Neural progenitor cell (in vitro differentiated cells): ENCODE results near the gene EFL1. TPM values are rescaled to one million over a fixed set of nuclear protein-coding genes. Genes with fewer than 3 reads are reported as not detected.

Experiments used
- DNase-seq: peaks from one replicate; pipeline ENCODE4 v3.0.0-alpha.2; 2016; ENCODE audit warnings: low spot score
- H2AFZ ChIP-seq: fragments of 200-600 bp; sonication (generic); replicated peaks from 2 replicates; pipeline ENCODE4 v1.6.1; 2016; ENCODE audit warnings: antibody characterized with exemption
- H3F3A ChIP-seq: fragments of 200-600 bp; sonication (generic); 2 replicates; pipeline ENCODE4 v1.6.1; 2016; ENCODE audit warnings: antibody characterized with exemption, low read depth
- H3K27ac ChIP-seq: fragments of 200-600 bp; sonication (generic); 2 replicates; pipeline ENCODE4 v1.5.1; 2016; ENCODE audit warnings: mild to moderate bottlenecking
- H3K27me3 ChIP-seq: fragments of 200-600 bp; sonication (generic); 2 replicates; pipeline ENCODE4 v1.6.1; 2016; ENCODE audit warnings: mild to moderate bottlenecking, moderate library complexity
- H3K36me3 ChIP-seq: fragments of 200-600 bp; sonication (generic); 2 replicates; pipeline ENCODE4 v1.5.1; 2016
- H3K4me1 ChIP-seq: fragments of 200-600 bp; sonication (generic); 2 replicates; pipeline ENCODE4 v1.6.1; 2016; ENCODE audit warnings: mixed run types
- H3K4me2 ChIP-seq: fragments of 200-600 bp; sonication (generic); 2 replicates; pipeline ENCODE4 v1.6.1; 2016
- H3K4me3 ChIP-seq: fragments of 200-600 bp; sonication (generic); 2 replicates; pipeline ENCODE4 v1.5.1; 2016
- H3K79me2 ChIP-seq: fragments of 200-600 bp; sonication (generic); 2 replicates; pipeline ENCODE4 v1.6.1; 2016; ENCODE audit warnings: low read depth
- H3K9ac ChIP-seq: fragments of 200-600 bp; sonication (generic); 2 replicates; pipeline ENCODE4 v1.6.1; 2016
- H3K9me3 ChIP-seq: fragments of 200-600 bp; sonication (generic); 2 replicates; pipeline ENCODE4 v1.5.1; 2016; ENCODE audit warnings: low read depth
- H4K20me1 ChIP-seq: fragments of 200-600 bp; sonication (generic); 2 replicates; pipeline ENCODE4 v1.6.1; 2016; ENCODE audit warnings: low read depth
- H3K27ac Mint-ChIP-seq: 3 replicates; pipeline ENCODE4 v1.8.0; 2021; ENCODE audit warnings: mixed read lengths
- H3K27me3 Mint-ChIP-seq: 2 replicates; pipeline ENCODE4 v1.8.0; 2022; ENCODE audit warnings: low read depth, mild to moderate bottlenecking, inconsistent platforms, moderate library complexity, mixed read lengths; ENCODE audit not compliant: insufficient read depth
- H3K36me3 Mint-ChIP-seq: 3 replicates; pipeline ENCODE4 v1.8.0; 2021; ENCODE audit warnings: mixed read lengths
- H3K4me1 Mint-ChIP-seq: 3 replicates; pipeline ENCODE4 v1.8.0; 2021; ENCODE audit warnings: mixed read lengths
- H3K4me3 Mint-ChIP-seq: 3 replicates; pipeline ENCODE4 v1.8.0; 2021; ENCODE audit warnings: mild to moderate bottlenecking, moderate library complexity, mixed read lengths
- H3K9me3 Mint-ChIP-seq: 3 replicates; pipeline ENCODE4 v1.8.0; 2020; ENCODE audit warnings: mixed read lengths
- CTCF ChIP-seq: fragments of 200-600 bp; sonication (generic); IDR thresholded peaks from 2 replicates; pipeline ENCODE4 v1.5.1; 2017; ENCODE audit warnings: antibody characterized with exemption, mild to moderate bottlenecking
- EZH2 ChIP-seq: fragments of 200-600 bp; sonication (generic); IDR thresholded peaks from 2 replicates; pipeline ENCODE4 v1.6.1; 2017; ENCODE audit warnings: antibody characterized with exemption, mild to moderate bottlenecking, moderate library complexity
- EZH2phosphoT487 ChIP-seq: fragments of 200-600 bp; sonication (generic); IDR thresholded peaks from 2 replicates; pipeline ENCODE4 v1.6.1; 2017; ENCODE audit warnings: antibody characterized with exemption
- total RNA-seq: library from RNA; depleted of rRNA; stranded (reverse); fragments of >200 nt; gene quantifications from 2 replicates; pipeline ENCODE4 v1.2.3, GENCODE V29; 2015; ENCODE audit warnings: low replicate concordance

EFL1 gene
- total RNA-seq, 1 donor from 2014 or later, result 42.4 TPM

GRCh38 chr15:82184355-82184754, 78.2 kb downstream of the EFL1 start:
- no peak for DNase-seq
- no peaks in the 10 kb centered on the region for H3K27me3 Mint-ChIP-seq

GRCh38 chr15:82183121-82184031, 79.2 kb downstream of the EFL1 start:
- no peaks in the 10 kb centered on the region for H3K9me3 Mint-ChIP-seq
- Histone ChIP-seq H3K9me3 (no peaks in the 10 kb centered on the region), H2AFZ (no peak overlapping the region), H3K36me3 (peaks cover 3% of the 10 kb centered on the region), H3K4me2 (no peak overlapping the region), H3K27ac (no peak overlapping the region), H3F3A (peaks cover 4% of the 10 kb centered on the region), H3K4me3 (no peak overlapping the region), H3K27me3 (no peaks in the 10 kb centered on the region), H4K20me1 (no peaks in the 10 kb centered on the region), H3K79me2 (no peaks in the 10 kb centered on the region), H3K9ac (no peak overlapping the region), H3K4me1 (peaks cover 8% of the 10 kb centered on the region)
- no peaks in the 10 kb centered on the region for H3K4me1 Mint-ChIP-seq
- no peak overlapping the region for H3K4me3 Mint-ChIP-seq
- H3K36me3 Mint-ChIP-seq, result no peaks in the 10 kb centered on the region
- H3K27me3 Mint-ChIP-seq, result no peaks in the 10 kb centered on the region
- H3K27ac Mint-ChIP-seq, result no peak overlapping the region
- no peak for DNase-seq
- TF ChIP-seq EZH2phosphoT487 (no peak), EZH2 (no peak), CTCF (no peak)

More at GRCh38 chr15:82184355-82184754, 78.2 kb downstream of the EFL1 start:
- Mint-ChIP-seq H3K4me3 (no peak overlapping the region), H3K36me3 (no peaks in the 10 kb centered on the region), H3K4me1 (no peaks in the 10 kb centered on the region), H3K9me3 (no peaks in the 10 kb centered on the region), H3K27ac (no peak overlapping the region)
- no peak overlapping the region for H3K9ac ChIP-seq
- H3K9me3 ChIP-seq, result no peaks in the 10 kb centered on the region
- H3K4me3 ChIP-seq, result no peak overlapping the region
- TF ChIP-seq EZH2, result no peak
- TF ChIP-seq EZH2phosphoT487, result no peak
- no peak for TF ChIP-seq CTCF
- H3K27ac ChIP-seq, result no peak overlapping the region
- H4K20me1 ChIP-seq, result no peaks in the 10 kb centered on the region
- H3K36me3 ChIP-seq, result peaks cover 3% of the 10 kb centered on the region
- peaks cover 8% of the 10 kb centered on the region for H3K4me1 ChIP-seq
- no peaks in the 10 kb centered on the region for H3K79me2 ChIP-seq
- peaks cover 4% of the 10 kb centered on the region for H3F3A ChIP-seq
- no peak overlapping the region for H2AFZ ChIP-seq
- no peaks in the 10 kb centered on the region for H3K27me3 ChIP-seq
- no peak overlapping the region for H3K4me2 ChIP-seq

GRCh38 chr15:82181371-82181770, 81.2 kb downstream of the EFL1 start:
- no peak overlapping the region for H3K4me3 ChIP-seq
- TF ChIP-seq EZH2phosphoT487, result no peak
- Mint-ChIP-seq H3K4me1 (no peaks in the 10 kb centered on the region), H3K27ac (no peak overlapping the region), H3K27me3 (no peaks in the 10 kb centered on the region), H3K36me3 (no peaks in the 10 kb centered on the region), H3K9me3 (no peaks in the 10 kb centered on the region), H3K4me3 (no peak overlapping the region)
- no peak overlapping the region for H3K27ac ChIP-seq
- H3K9me3 ChIP-seq, result no peaks in the 10 kb centered on the region
- no peak for DNase-seq
- no peaks in the 10 kb centered on the region for H3F3A ChIP-seq
- H3K9ac ChIP-seq, result no peak overlapping the region
- H3K4me1 ChIP-seq, result peaks cover 8% of the 10 kb centered on the region
- no peaks in the 10 kb centered on the region for H3K27me3 ChIP-seq
- no peaks in the 10 kb centered on the region for H3K79me2 ChIP-seq
- no peak overlapping the region for H3K4me2 ChIP-seq
- H4K20me1 ChIP-seq, result no peaks in the 10 kb centered on the region
- H2AFZ ChIP-seq, result no peak overlapping the region
- peaks cover 3% of the 10 kb centered on the region for H3K36me3 ChIP-seq

GRCh38 chr15:82178061-82178460, 84.5 kb downstream of the EFL1 start:
- Histone ChIP-seq H3K36me3 (no peaks in the 10 kb centered on the region), H3K4me2 (no peak overlapping the region), H3F3A (no peaks in the 10 kb centered on the region), H3K4me1 (no peaks in the 10 kb centered on the region), H3K9ac (no peak overlapping the region), H3K27me3 (no peaks in the 10 kb centered on the region), H3K27ac (no peak overlapping the region), H3K79me2 (no peaks in the 10 kb centered on the region), H4K20me1 (no peaks in the 10 kb centered on the region), H3K9me3 (no peaks in the 10 kb centered on the region), H2AFZ (no peak overlapping the region), H3K4me3 (no peak overlapping the region)
- no peaks in the 10 kb centered on the region for H3K4me1 Mint-ChIP-seq
- no peak overlapping the region for H3K27ac Mint-ChIP-seq
- no peaks in the 10 kb centered on the region for H3K9me3 Mint-ChIP-seq
- no peak for DNase-seq
- TF ChIP-seq EZH2phosphoT487, result no peak
- TF ChIP-seq CTCF, result no peak
- TF ChIP-seq EZH2, result no peak
- no peaks in the 10 kb centered on the region for H3K36me3 Mint-ChIP-seq
- no peaks in the 10 kb centered on the region for H3K27me3 Mint-ChIP-seq
- H3K4me3 Mint-ChIP-seq, result no peak overlapping the region
